Heart left ventricle (tissue), 16 donors: ENCODE measurements around the gene U2SURP. TPM values are rescaled to one million over a fixed set of nuclear protein-coding genes. Genes with fewer than 3 reads are reported as not detected.
A peak's percentile ranks its signal among the peaks of the same experiment; 100 is the strongest.

Experiments
- ATAC-seq, 4 donors: fragments of 200-7000 bp; cut with Tn5 transposase; one replicate each; pipeline ENCODE4 v1.9.1; 2020 to 2022; ENCODE audit warnings: moderate library complexity in 4 of 4, mild to moderate bottlenecking in 3 of 4, moderate number of reproducible peaks in 1 of 4
- DNase-seq, 5 donors: peaks; one replicate each; pipeline ENCODE4 v3.0.0-alpha.2; 2020
- H3K27ac ChIP-seq, 12 donors: fragments of 200-600 bp; sonication (generic) in 4 of 12; one replicate each; pipeline versions ENCODE4 v1.5.0 to v1.8.0; 2016 to 2022; ENCODE audit warnings: mild to moderate bottlenecking in 2 of 12
- H3K27me3 ChIP-seq, 9 donors: fragments of 200-600 bp; sonication (generic) in 2 of 9; one replicate each; pipeline versions ENCODE4 v1.5.1 to v1.8.0; 2016 to 2022; ENCODE audit warnings: mild to moderate bottlenecking in 3 of 9
- H3K36me3 ChIP-seq, 9 donors: fragments of 200-600 bp; sonication (generic) in 2 of 9; one replicate each; pipeline versions ENCODE4 v1.5.0 to v1.8.0; 2018 to 2022; ENCODE audit warnings: mild to moderate bottlenecking in 2 of 9
- H3K4me1 ChIP-seq, 12 donors: fragments of 200-600 bp; sonication (generic) in 4 of 12; one replicate each; pipeline versions ENCODE4 v1.5.0 to v1.8.0; 2016 to 2022; ENCODE audit warnings: mild to moderate bottlenecking in 3 of 12
- H3K4me3 ChIP-seq, 12 donors: fragments of 200-600 bp; sonication (generic) in 4 of 12; one replicate each; pipeline versions ENCODE4 v1.5.0 to v1.8.0; 2017 to 2022; ENCODE audit warnings: mild to moderate bottlenecking in 9 of 12, moderate library complexity in 4 of 12
- H3K9me3 ChIP-seq, 12 donors: fragments of 200-600 bp; sonication (generic) in 4 of 12; one replicate each; pipeline versions ENCODE4 v1.5.0 to v1.8.0; 2016 to 2022; ENCODE audit warnings: mild to moderate bottlenecking in 1 of 12
- POLR2A ChIP-seq, 2 donors: fragments of 450-650 bp; IDR thresholded peaks; one replicate each; pipeline ENCODE4 v1.6.1; 2017; ENCODE audit warnings: antibody characterized with exemption in 2 of 2, mild to moderate bottlenecking in 2 of 2, moderate library complexity in 2 of 2
- WGBS, 4 donors: extraction: QIAGEN DNeasy Blood & Tissue Kit in 2 of 4; methylation state at CpG; one replicate each; pipeline versions ENCODE4 v1.1.5 to v1.1.7; 2013 to 2018; 5-methylcytosine and 5-hydroxymethylcytosine counted together
- intact Hi-C, 10 donors: fragments of 100-400 bp; cut with DNase I; formaldehyde crosslinking; loops; one replicate each; pipeline versions ENCODE4 v1.11.1 to v1.14.2; 2022
- polyA plus RNA-seq, 2 donors: library from polyadenylated mRNA; stranded (reverse); fragments of 200-250 nt; gene quantifications; one replicate each; pipeline ENCODE4 v1.2.3, GENCODE V29; 2013
- total RNA-seq, 9 donors: library from RNA; depleted of rRNA in 2 of 9; stranded (reverse); fragments of >200 nt in 2 of 9; fragmentation: NEBNext Ultra II Directional in 3 of 9; extraction: Animal tissue kit (Norgen Biotek cat#: 25700) in 3 of 9; gene quantifications; one replicate each; pipeline versions ENCODE4 v1.1.0 to v1.2.4, GENCODE V29; 2016 to 2023
- TF ChIP-seq, protein P1 (sequence below), 12 donors: fragments of 200-600 bp; sonication (generic) in 4 of 12; IDR thresholded peaks; one replicate each; pipeline versions ENCODE4 v1.5.0 to v1.8.0; 2018 to 2022; ENCODE audit warnings: antibody characterized with exemption in 12 of 12, mild to moderate bottlenecking in 5 of 12
- donor health status: ischemic (EF 13 %, LVEDD 7.1; RV severe dilation, severe dysfunction).
- donor health status: healthy with polysubstance abuse.
- donor health status: DM: no; HTN: yes; CAD: no.
- donor health status: DM: no; HTN: no; CAD: no.
- donor health status: ischemic (EF 25% LVEDD 6.9; RV normal size, moderate dysfunction).
- donor health status: ischemic (EF 25% LVEDD 5.7; RV mildly dilated, moderate dysfunction).
- donor health status: healthy.
- donor health status: DM: yes; HTN: yes; CAD: no.
- donor health status: ischemic (EF 35%, LVEDD 5.7; RV mildly dilated, moderate dysfunction).
- donor health status: nonischemic (EF 11% LVEDD 7.7; RV severe dilation, severe dysfunction).
- donor health status: DM: yes; HTN: yes; CAD: no.
- donor health status: PGD.
- donor health status: ischemic (EF 29% LVEDD 5.4; RV normal size, mild dysfunction).
- donor health status: nonischemic (EF 23%, LVEDD 6.1; RV moderate dilation, normal function).

Gene U2SURP
- total and polyA plus RNA-seq, 11 donors, result 17.4 to 42.0 (median 33.1) TPM

DNA sequence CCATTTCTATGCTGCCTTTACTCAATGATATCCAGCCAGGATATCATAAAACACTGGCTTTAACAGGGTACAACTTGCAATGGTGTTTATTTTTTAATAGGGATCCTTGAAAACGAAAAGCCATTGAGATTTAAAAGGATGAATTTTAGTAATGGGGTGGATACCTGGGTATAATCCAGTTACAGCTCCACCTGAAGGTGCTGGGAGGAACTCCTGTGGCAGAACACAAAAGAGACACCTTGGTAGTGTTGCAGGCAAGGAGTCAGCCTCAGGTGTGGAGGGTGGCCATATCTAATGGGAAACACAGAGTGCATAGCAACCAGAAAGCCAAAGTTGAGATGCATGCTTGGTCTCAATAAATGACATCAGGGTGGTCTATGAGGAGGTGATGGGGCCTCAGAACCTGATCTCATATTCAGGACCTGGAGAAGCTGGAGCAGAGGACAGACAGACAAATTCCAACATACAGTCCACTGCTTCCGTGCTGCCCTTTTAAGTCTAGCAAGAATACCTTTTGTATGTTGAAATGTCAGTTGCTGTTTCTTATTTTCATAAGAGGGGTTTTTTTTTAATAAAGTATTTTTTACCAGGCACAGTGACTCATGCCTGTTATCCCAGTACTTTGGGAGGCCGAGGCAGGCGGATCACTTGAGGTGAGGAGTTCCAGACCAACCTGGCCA lies 25.9 kb upstream of the U2SURP start:
- Histone ChIP-seq H3K4me1 (peaks cover 0 to 44% (median 13%) of the 10 kb centered on the region in 12 donors), H3K4me3 (no peak overlapping the region), H3K36me3 (no peaks in the 10 kb centered on the region), H3K27ac (peak overlapping the region in 7 of 12 donors; percentile 31 to 84 (median 79)), H3K9me3 (no peaks in the 10 kb centered on the region), H3K27me3 (no peaks in the 10 kb centered on the region)
- TF ChIP-seq POLR2A (IDR thresholded peaks at IDR 0.05), result no peak
- TF ChIP-seq, protein P1, sequence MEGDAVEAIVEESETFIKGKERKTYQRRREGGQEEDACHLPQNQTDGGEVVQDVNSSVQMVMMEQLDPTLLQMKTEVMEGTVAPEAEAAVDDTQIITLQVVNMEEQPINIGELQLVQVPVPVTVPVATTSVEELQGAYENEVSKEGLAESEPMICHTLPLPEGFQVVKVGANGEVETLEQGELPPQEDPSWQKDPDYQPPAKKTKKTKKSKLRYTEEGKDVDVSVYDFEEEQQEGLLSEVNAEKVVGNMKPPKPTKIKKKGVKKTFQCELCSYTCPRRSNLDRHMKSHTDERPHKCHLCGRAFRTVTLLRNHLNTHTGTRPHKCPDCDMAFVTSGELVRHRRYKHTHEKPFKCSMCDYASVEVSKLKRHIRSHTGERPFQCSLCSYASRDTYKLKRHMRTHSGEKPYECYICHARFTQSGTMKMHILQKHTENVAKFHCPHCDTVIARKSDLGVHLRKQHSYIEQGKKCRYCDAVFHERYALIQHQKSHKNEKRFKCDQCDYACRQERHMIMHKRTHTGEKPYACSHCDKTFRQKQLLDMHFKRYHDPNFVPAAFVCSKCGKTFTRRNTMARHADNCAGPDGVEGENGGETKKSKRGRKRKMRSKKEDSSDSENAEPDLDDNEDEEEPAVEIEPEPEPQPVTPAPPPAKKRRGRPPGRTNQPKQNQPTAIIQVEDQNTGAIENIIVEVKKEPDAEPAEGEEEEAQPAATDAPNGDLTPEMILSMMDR (IDR thresholded peaks at IDR 0.05), result peak in 2 of 12 donors; percentile 7 to 9
- 86 to 91% (median 89%) methylated on average over 4 of the region's 4 CpGs for WGBS, 4 donors
- intact Hi-C loops, result loop anchor here in 1 of 10 donors (10.0 kb wide), 1 partner anchor 121 kb away; no protein-coding TSS in a partner anchor
- DNase-seq, result no peak
- ATAC-seq, result no peak

DNA sequence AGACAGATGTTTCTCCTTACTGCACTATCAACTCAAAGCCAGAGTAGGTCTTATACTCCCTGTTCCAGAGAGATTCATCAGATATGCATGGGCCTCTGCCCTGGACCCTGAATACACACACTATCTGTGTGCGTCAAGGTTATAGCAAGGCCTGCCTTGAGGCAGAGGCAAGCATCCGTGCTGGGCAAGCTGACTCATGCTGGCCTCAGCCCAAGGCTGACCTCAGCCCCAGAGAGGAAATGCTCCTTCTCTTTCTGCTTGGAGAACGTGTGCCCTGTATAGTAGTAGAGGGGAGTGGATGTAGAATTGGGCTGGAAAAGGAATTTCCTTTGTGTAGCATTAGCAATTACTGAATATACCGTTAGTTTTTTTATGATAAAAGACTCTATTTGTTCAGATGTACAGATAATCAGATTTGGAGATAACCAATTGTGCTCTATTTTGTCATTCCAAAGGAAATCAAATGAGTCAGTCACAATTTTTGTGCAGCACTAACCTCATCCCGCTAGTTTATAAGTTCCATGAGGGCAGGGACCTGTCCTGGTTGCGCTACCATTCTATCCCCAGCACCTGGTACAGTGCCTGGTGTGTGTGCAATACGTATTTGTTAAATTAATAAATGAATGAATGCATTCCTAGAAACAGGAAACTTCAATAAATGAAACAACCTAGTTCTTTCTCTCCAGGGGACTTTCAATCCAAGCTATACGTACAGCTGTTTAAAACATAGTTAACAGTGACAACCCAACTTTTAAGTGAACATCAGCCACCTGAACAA lies 24.6 kb upstream of the U2SURP start:
- ATAC-seq, result peak; percentile 70 to 90 (median 88)
- no peaks in the 10 kb centered on the region for H3K27me3 ChIP-seq
- no peaks in the 10 kb centered on the region for H3K36me3 ChIP-seq
- peak; percentile 84 to 94 (median 87) for DNase-seq
- peak overlapping the region in 10 of 12 donors; percentile 13 to 84 (median 58) for H3K27ac ChIP-seq
- H3K9me3 ChIP-seq, result no peaks in the 10 kb centered on the region
- TF ChIP-seq, protein P1 (IDR thresholded peaks at IDR 0.05), result no peak
- TF ChIP-seq POLR2A (IDR thresholded peaks at IDR 0.05), result no peak
- intact Hi-C loops, result loop anchor here in 1 of 10 donors (10.0 kb wide), 1 partner anchor 122 kb away; no protein-coding TSS in a partner anchor
- 39 to 49% (median 43%) methylated on average over 8 of the region's 8 CpGs for WGBS, 4 donors
- no peak overlapping the region for H3K4me3 ChIP-seq
- peaks cover 0 to 43% (median 17%) of the 10 kb centered on the region in 12 donors for H3K4me1 ChIP-seq

DNA sequence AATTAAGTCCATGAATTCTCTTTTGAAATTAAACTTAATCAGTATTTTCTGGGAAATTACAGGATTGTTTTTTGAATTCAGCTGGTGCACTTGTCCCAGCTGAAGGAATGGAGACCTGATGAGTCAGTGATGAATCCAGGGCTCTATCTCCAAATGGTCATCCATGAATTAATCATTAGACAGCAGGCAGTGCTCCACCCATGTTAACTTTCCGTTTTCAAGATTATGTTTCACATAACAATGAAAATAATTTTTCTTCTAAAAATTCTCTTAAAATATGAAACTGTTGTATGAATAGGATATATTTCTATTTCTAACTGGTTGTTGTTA lies 24.0 kb upstream of the U2SURP start:
- ATAC-seq, result no peak
- Histone ChIP-seq H3K4me1 (peaks cover 0 to 39% (median 17%) of the 10 kb centered on the region in 12 donors), H3K27ac (peak overlapping the region in 6 of 12 donors; percentile 13 to 84 (median 58)), H3K9me3 (no peaks in the 10 kb centered on the region), H3K4me3 (no peak overlapping the region), H3K27me3 (no peaks in the 10 kb centered on the region), H3K36me3 (no peaks in the 10 kb centered on the region)
- 79 to 92% (median 88%) methylated on average over 1 of the region's 1 CpG for WGBS, 4 donors
- intact Hi-C loops, result loop anchor here in 1 of 10 donors (10.0 kb wide), 1 partner anchor 123 kb away; no protein-coding TSS in a partner anchor
- TF ChIP-seq, protein P1 (IDR thresholded peaks at IDR 0.05), result no peak
- no peak for TF ChIP-seq POLR2A (IDR thresholded peaks at IDR 0.05)
- no peak for DNase-seq

DNA sequence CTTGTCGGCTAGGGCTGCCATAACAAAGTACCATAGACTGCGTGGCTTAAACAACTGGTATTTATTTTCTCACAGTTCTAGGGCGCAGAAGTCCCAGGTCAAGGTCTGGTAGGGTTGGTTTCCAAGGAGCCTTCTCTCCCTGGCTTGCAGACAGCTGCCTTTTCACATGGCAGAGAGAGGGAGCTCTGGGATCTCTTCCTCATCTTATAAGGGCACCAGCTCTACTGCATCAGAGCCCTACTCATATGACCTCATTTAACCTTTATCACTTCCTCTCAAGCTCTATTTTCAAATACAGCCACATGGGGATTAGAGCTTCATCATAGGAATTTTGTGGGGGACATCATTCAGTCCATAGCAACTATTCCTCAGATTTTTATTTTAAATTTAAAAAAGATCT lies 20.3 kb upstream of the U2SURP start:
- Histone ChIP-seq H3K9me3 (no peaks in the 10 kb centered on the region), H3K4me1 (peaks cover 0 to 20% (median 8%) of the 10 kb centered on the region in 12 donors), H3K4me3 (no peak overlapping the region), H3K27me3 (no peaks in the 10 kb centered on the region), H3K36me3 (no peaks in the 10 kb centered on the region), H3K27ac (no peak overlapping the region)
- no peak for DNase-seq
- no peak for TF ChIP-seq POLR2A (IDR thresholded peaks at IDR 0.05)
- TF ChIP-seq, protein P1 (IDR thresholded peaks at IDR 0.05), result peak in 3 of 12 donors; percentile 6 to 26 (median 24)
- 53 to 97% (median 62%) methylated on average over 3 of the region's 3 CpGs for WGBS, 4 donors
- intact Hi-C loops, result loop anchor here in 1 of 10 donors (10.0 kb wide), 1 partner anchor 126 kb away; no protein-coding TSS in a partner anchor
- ATAC-seq, result peak in 2 of 4 donors; percentile 21 to 35
